Caco-2 (cell line): Measurements from ENCODE around the gene CIART. TPM values are rescaled to one million over a fixed set of nuclear protein-coding genes. Genes with fewer than 3 reads are reported as not detected.

Source experiments
- BruUV-seq: library from RNA; stranded (reverse); fragments of 400-500 nt; replicated peaks from 2 replicates; lab custom pipeline; 2021; lab: Mats Ljungman, UMichigan
- CTCF ChIA-PET: fragments of 300-600 bp; sonication (Branson Sonifier 250); formaldehyde crosslinking; loops from one replicate; lab custom pipeline; 2022; ENCODE audit warnings: antibody characterized with exemption; lab: Charles Lee
- POLR2A ChIA-PET: fragments of 300-600 bp; sonication (Branson Sonifier 250); formaldehyde crosslinking; loops from one replicate; lab custom pipeline; 2022; ENCODE audit warnings: antibody characterized with exemption; lab: Charles Lee
- DNase-seq, 2 experiments: peaks; one replicate each; pipeline versions ENCODE4 v3.0.0 to v3.0.0-alpha.2; 2020 to 2022
- H3K27me3 ChIP-seq: replicated peaks from 2 replicates; pipeline ENCODE4 v1.6.0; 2011; ENCODE audit warnings: low read length; ENCODE audit not compliant: control insufficient read depth, insufficient read depth
- H3K36me3 ChIP-seq: 2 replicates; pipeline ENCODE4 v1.5.1; 2011; ENCODE audit warnings: low read length; ENCODE audit not compliant: control insufficient read depth, insufficient read depth
- H3K4me1 ChIP-seq: fragments of 250-450 bp; sonication (Bioruptor Pico); 2 replicates; pipeline ENCODE4 v1.5.1; 2020; ENCODE audit warnings: mild to moderate bottlenecking
- H3K4me3 ChIP-seq: 2 replicates; pipeline ENCODE4 v1.5.1; 2011; ENCODE audit warnings: low read depth, mild to moderate bottlenecking, control low read depth, low read length
- H3K9me3 ChIP-seq: fragments of 250-450 bp; sonication (Bioruptor Pico); 2 replicates; pipeline ENCODE4 v1.5.1; 2020; ENCODE audit warnings: mild to moderate bottlenecking, moderate library complexity
- H3K27ac Mint-ChIP-seq: one replicate; pipeline ENCODE4 v1.8.0; 2022; ENCODE audit warnings: mixed read lengths; ENCODE audit not compliant: unreplicated experiment
- H3K27me3 Mint-ChIP-seq: one replicate; pipeline ENCODE4 v1.8.0; 2022; ENCODE audit warnings: mixed read lengths; ENCODE audit not compliant: insufficient read depth, unreplicated experiment
- H3K36me3 Mint-ChIP-seq: one replicate; pipeline ENCODE4 v1.8.0; 2022; ENCODE audit warnings: mild to moderate bottlenecking, mixed read lengths; ENCODE audit not compliant: insufficient read depth, unreplicated experiment
- H3K4me1 Mint-ChIP-seq: one replicate; pipeline ENCODE4 v1.8.0; 2022; ENCODE audit warnings: low read depth, mixed read lengths; ENCODE audit not compliant: unreplicated experiment
- H3K4me3 Mint-ChIP-seq: one replicate; pipeline ENCODE4 v1.8.0; 2022; ENCODE audit warnings: mild to moderate bottlenecking, moderate library complexity, mixed read lengths; ENCODE audit not compliant: unreplicated experiment
- H3K9me3 Mint-ChIP-seq: one replicate; pipeline ENCODE4 v1.8.0; 2022; ENCODE audit warnings: mixed read lengths; ENCODE audit not compliant: unreplicated experiment
- CTCF ChIP-seq, 2 experiments: fragments of 200-600 bp in 1 of 2; IDR thresholded peaks; 1 replicate in 1 of 2; 2 replicates in 1 of 2; pipeline versions ENCODE4 v1.5.1 to v1.8.0; 2011 to 2022; ENCODE audit warnings: antibody characterized with exemption in 1 of 2, control low read depth in 1 of 2, inconsistent platforms in 1 of 2, low read depth in 1 of 2, low read length in 1 of 2, mild to moderate bottlenecking in 1 of 2, moderate library complexity in 1 of 2; ENCODE audit not compliant: insufficient read depth in 1 of 2, severe bottlenecking in 1 of 2, unreplicated experiment in 1 of 2
- intact Hi-C: fragments of 100-400 bp; cut with micrococcal nuclease; formaldehyde crosslinking; loops from one replicate; pipeline ENCODE4 v1.10.0; 2022; ENCODE audit not compliant: unreplicated experiment
- total RNA-seq: library from RNA; stranded (reverse); gene quantifications from 2 replicates; pipeline ENCODE4 v1.2.3, GENCODE V29; 2022

The CIART gene
- total RNA-seq, 1 experiment from 2014 or later: 3.2 TPM

GRCh38 chr1:150283260-150283659 lies 906 bp downstream of the CIART start:
- peak overlapping the region; percentile 84 for H3K4me3 Mint-ChIP-seq
- intact Hi-C loops: loop anchor here (2.0 kb wide), 1 partner anchor 14 kb away; the partner anchor contains the start of gene APH1A
- H3K27me3 ChIP-seq: no peaks in the 10 kb centered on the region
- H3K9me3 ChIP-seq: no peaks in the 10 kb centered on the region
- H3K4me3 ChIP-seq: peak overlapping the region; percentile 63
- peaks cover 7% of the 10 kb centered on the region for H3K36me3 Mint-ChIP-seq
- peaks cover 4% of the 10 kb centered on the region; the same call in 1 of the 2 replicates for H3K4me1 ChIP-seq
- no peak for DNase-seq
- H3K36me3 ChIP-seq: no peaks in the 10 kb centered on the region; the same call in 1 of the 2 replicates
- ChIA-PET CTCF (interaction anchor here (2.8 kb wide), 1 partner anchor 27 kb away, joined by 29 read pairs; the partner anchor contains the start of gene CA14), POLR2A (no interaction called here)
- peaks cover 5% of the 10 kb centered on the region for H3K27me3 Mint-ChIP-seq
- TF ChIP-seq CTCF (IDR thresholded peaks at IDR 0.05; ENCODE audit: insufficient read depth in 1 of 2, low read depth in 1 of 2, low read length in 1 of 2, severe bottlenecking in 1 of 2, unreplicated experiment in 1 of 2): no peak
- no TSS peak for BruUV-seq
- H3K4me1 Mint-ChIP-seq: peaks cover 16% of the 10 kb centered on the region
- peak overlapping the region; percentile 67 for H3K27ac Mint-ChIP-seq
- H3K9me3 Mint-ChIP-seq: no peaks in the 10 kb centered on the region

- no TSS peak for BruUV-seq
- Mint-ChIP-seq H3K4me1 (peaks cover under 1% of the 10 kb centered on the region), H3K27me3 (no peaks in the 10 kb centered on the region), H3K4me3 (no peak overlapping the region), H3K9me3 (no peaks in the 10 kb centered on the region), H3K36me3 (no peaks in the 10 kb centered on the region), H3K27ac (no peak overlapping the region)
- Histone ChIP-seq H3K36me3 (no peaks in the 10 kb centered on the region; the same call in 1 of the 2 replicates), H3K4me1 (peaks cover under 1% of the 10 kb centered on the region; the same call in 1 of the 2 replicates), H3K27me3 (no peaks in the 10 kb centered on the region), H3K4me3 (no peak overlapping the region), H3K9me3 (no peaks in the 10 kb centered on the region)
- DNase-seq: no peak
- ChIA-PET POLR2A (no interaction called here), CTCF (no interaction called here)
- TF ChIP-seq CTCF (IDR thresholded peaks at IDR 0.05; ENCODE audit: insufficient read depth in 1 of 2, low read depth in 1 of 2, low read length in 1 of 2, severe bottlenecking in 1 of 2, unreplicated experiment in 1 of 2): no peak
- intact Hi-C loops: no loop called here
These were observed 6.0 kb downstream of the CIART start for GRCh38 chr1:150288382-150288781.

GRCh38 chr1:150288822-150289221 lies 6.5 kb downstream of the CIART start:
- Mint-ChIP-seq H3K4me3 (no peak overlapping the region), H3K36me3 (no peaks in the 10 kb centered on the region), H3K27me3 (no peaks in the 10 kb centered on the region), H3K27ac (no peak overlapping the region), H3K4me1 (no peaks in the 10 kb centered on the region), H3K9me3 (no peaks in the 10 kb centered on the region)
- CTCF ChIA-PET: no interaction called here
- DNase-seq: no peak
- no peak for TF ChIP-seq CTCF (IDR thresholded peaks at IDR 0.05; ENCODE audit: insufficient read depth in 1 of 2, low read depth in 1 of 2, low read length in 1 of 2, severe bottlenecking in 1 of 2, unreplicated experiment in 1 of 2)
- no peaks in the 10 kb centered on the region; the same call in 1 of the 2 replicates for H3K36me3 ChIP-seq
- intact Hi-C loops: no loop called here
- H3K4me1 ChIP-seq: no peaks in the 10 kb centered on the region
- H3K4me3 ChIP-seq: no peak overlapping the region
- POLR2A ChIA-PET: no interaction called here
- no peaks in the 10 kb centered on the region for H3K27me3 ChIP-seq
- no peaks in the 10 kb centered on the region for H3K9me3 ChIP-seq
- BruUV-seq: no TSS peak
